Measurements from ENCODE around the gene TFAP2D.

TFAP2D gene

DNA sequence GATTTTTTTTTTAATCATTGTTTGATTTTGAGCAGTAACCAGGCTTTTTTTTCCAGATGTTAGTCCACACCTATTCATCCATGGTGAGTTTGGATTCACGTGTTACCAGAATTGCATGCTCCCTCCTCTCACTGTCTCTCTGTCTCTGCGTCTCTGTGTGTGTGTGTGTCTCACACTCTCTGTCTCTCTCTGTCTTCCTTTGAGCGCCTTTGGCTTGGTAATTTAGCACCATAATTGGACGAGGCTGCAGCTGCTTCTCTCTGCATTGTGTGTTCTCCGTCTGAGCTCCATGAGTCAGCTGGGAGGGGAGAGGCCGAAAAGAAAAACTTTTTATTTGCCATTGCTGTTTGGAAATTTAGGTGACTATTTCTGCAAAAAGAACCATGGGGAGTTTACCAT lies 108.8 kb downstream of the TFAP2D start:
- DNase-seq, result no peak
- Histone ChIP-seq H3K27ac (no peak overlapping the region), H3K36me3 (no peaks in the 10 kb centered on the region), H3K9me3 (ENCODE audit: severe bottlenecking) (no peaks in the 10 kb centered on the region), H3K4me3 (ENCODE audit: low read depth, low read length) (no peak overlapping the region), H3K27me3 (ENCODE audit: insufficient read depth, low read depth, severe bottlenecking) (peaks cover 21% of the 10 kb centered on the region)
- TF ChIP-seq, protein P1, sequence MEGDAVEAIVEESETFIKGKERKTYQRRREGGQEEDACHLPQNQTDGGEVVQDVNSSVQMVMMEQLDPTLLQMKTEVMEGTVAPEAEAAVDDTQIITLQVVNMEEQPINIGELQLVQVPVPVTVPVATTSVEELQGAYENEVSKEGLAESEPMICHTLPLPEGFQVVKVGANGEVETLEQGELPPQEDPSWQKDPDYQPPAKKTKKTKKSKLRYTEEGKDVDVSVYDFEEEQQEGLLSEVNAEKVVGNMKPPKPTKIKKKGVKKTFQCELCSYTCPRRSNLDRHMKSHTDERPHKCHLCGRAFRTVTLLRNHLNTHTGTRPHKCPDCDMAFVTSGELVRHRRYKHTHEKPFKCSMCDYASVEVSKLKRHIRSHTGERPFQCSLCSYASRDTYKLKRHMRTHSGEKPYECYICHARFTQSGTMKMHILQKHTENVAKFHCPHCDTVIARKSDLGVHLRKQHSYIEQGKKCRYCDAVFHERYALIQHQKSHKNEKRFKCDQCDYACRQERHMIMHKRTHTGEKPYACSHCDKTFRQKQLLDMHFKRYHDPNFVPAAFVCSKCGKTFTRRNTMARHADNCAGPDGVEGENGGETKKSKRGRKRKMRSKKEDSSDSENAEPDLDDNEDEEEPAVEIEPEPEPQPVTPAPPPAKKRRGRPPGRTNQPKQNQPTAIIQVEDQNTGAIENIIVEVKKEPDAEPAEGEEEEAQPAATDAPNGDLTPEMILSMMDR (IDR thresholded peaks at IDR 0.05; ENCODE audit: low read depth, low read length), result no peak

Data from WERI-Rb-1 (cell line).